Progenitor cell of endocrine pancreas (in vitro differentiated cells): ENCODE results near the gene SPTB. TPM values are rescaled to one million over a fixed set of nuclear protein-coding genes. Genes with fewer than 3 reads are reported as not detected.

Experiments
- DNase-seq: peaks from one replicate; pipeline ENCODE4 v3.0.0; 2021; ENCODE audit warnings: low spot score; ENCODE audit not compliant: unreplicated experiment
- H3K27ac Mint-ChIP-seq: 2 replicates; pipeline ENCODE4 v1.8.0; 2021; ENCODE audit warnings: mild to moderate bottlenecking, moderate library complexity, mixed read lengths
- H3K27me3 Mint-ChIP-seq: 2 replicates; pipeline ENCODE4 v1.8.0; 2021; ENCODE audit warnings: mixed read lengths
- H3K36me3 Mint-ChIP-seq: 2 replicates; pipeline ENCODE4 v1.8.0; 2022; ENCODE audit warnings: mixed read lengths; ENCODE audit not compliant: insufficient read depth
- H3K4me1 Mint-ChIP-seq: 2 replicates; pipeline ENCODE4 v1.8.0; 2021; ENCODE audit warnings: low read depth, mixed read lengths
- H3K4me3 Mint-ChIP-seq: 2 replicates; pipeline ENCODE4 v1.8.0; 2021; ENCODE audit warnings: low read depth, mild to moderate bottlenecking, moderate library complexity, mixed read lengths
- H3K9me3 Mint-ChIP-seq: 2 replicates; pipeline ENCODE4 v1.8.0; 2021; ENCODE audit warnings: low read depth, mixed read lengths
- CTCF ChIP-seq: fragments of 200-600 bp; sonication (generic); IDR thresholded peaks from one replicate; pipeline ENCODE4 v1.5.0; 2021; ENCODE audit warnings: antibody characterized with exemption, mild to moderate bottlenecking; ENCODE audit not compliant: unreplicated experiment
- total RNA-seq: library from RNA; stranded (reverse); gene quantifications from 2 replicates; pipeline ENCODE4 v1.2.1, GENCODE V29; 2021

The SPTB gene
- total RNA-seq, 1 donor from 2014 or later = 1.7 TPM

- peaks cover 5% of the 10 kb centered on the region for H3K36me3 Mint-ChIP-seq
- no peak for DNase-seq
- H3K4me3 Mint-ChIP-seq = no peak overlapping the region
- no peaks in the 10 kb centered on the region for H3K4me1 Mint-ChIP-seq
- no peaks in the 10 kb centered on the region for H3K9me3 Mint-ChIP-seq
- no peaks in the 10 kb centered on the region for H3K27me3 Mint-ChIP-seq
- no peak overlapping the region for H3K27ac Mint-ChIP-seq
- TF ChIP-seq CTCF = no peak
These were observed 43.3 kb upstream of the SPTB start for GRCh38 chr14:64923015-64923414.

GRCh38 chr14:64920465-64920864 lies 40.8 kb upstream of the SPTB start:
- Mint-ChIP-seq H3K4me3 (no peak overlapping the region), H3K36me3 (peaks cover 4% of the 10 kb centered on the region), H3K4me1 (peaks cover 2% of the 10 kb centered on the region), H3K27me3 (no peaks in the 10 kb centered on the region), H3K27ac (peak overlapping the region; percentile 18), H3K9me3 (no peaks in the 10 kb centered on the region)
- TF ChIP-seq CTCF = no peak
- no peak for DNase-seq

GRCh38 chr14:64919618-64920017 lies 39.9 kb upstream of the SPTB start:
- H3K36me3 Mint-ChIP-seq = peaks cover 4% of the 10 kb centered on the region
- H3K27ac Mint-ChIP-seq = no peak overlapping the region
- H3K9me3 Mint-ChIP-seq = no peaks in the 10 kb centered on the region
- no peaks in the 10 kb centered on the region for H3K27me3 Mint-ChIP-seq
- H3K4me3 Mint-ChIP-seq = no peak overlapping the region
- no peak for TF ChIP-seq CTCF
- no peak for DNase-seq
- peaks cover 8% of the 10 kb centered on the region for H3K4me1 Mint-ChIP-seq

- DNase-seq = no peak
- H3K27me3 Mint-ChIP-seq = no peaks in the 10 kb centered on the region
- TF ChIP-seq CTCF = no peak
- H3K4me1 Mint-ChIP-seq = peaks cover 8% of the 10 kb centered on the region
- no peaks in the 10 kb centered on the region for H3K9me3 Mint-ChIP-seq
- H3K4me3 Mint-ChIP-seq = no peak overlapping the region
- H3K36me3 Mint-ChIP-seq = peaks cover 4% of the 10 kb centered on the region
- H3K27ac Mint-ChIP-seq = no peak overlapping the region
These were observed 39.5 kb upstream of the SPTB start for GRCh38 chr14:64919215-64919614.

GRCh38 chr14:64918216-64918615 lies 38.5 kb upstream of the SPTB start:
- Mint-ChIP-seq H3K9me3 (no peaks in the 10 kb centered on the region), H3K36me3 (peaks cover 4% of the 10 kb centered on the region), H3K4me1 (peaks cover 11% of the 10 kb centered on the region), H3K27ac (no peak overlapping the region), H3K4me3 (no peak overlapping the region), H3K27me3 (no peaks in the 10 kb centered on the region)
- DNase-seq = no peak
- no peak for TF ChIP-seq CTCF

GRCh38 chr14:64915797-64916196 lies 36.1 kb upstream of the SPTB start:
- no peak for DNase-seq
- no peak for TF ChIP-seq CTCF
- Mint-ChIP-seq H3K9me3 (no peaks in the 10 kb centered on the region), H3K27ac (no peak overlapping the region), H3K27me3 (no peaks in the 10 kb centered on the region), H3K36me3 (peaks cover 2% of the 10 kb centered on the region), H3K4me3 (no peak overlapping the region), H3K4me1 (peaks cover 11% of the 10 kb centered on the region)
